ENCODE results near the gene GNAZ.

GNAZ gene

GRCh38 chr22:23126165-23127054, 56.1 kb downstream of the GNAZ start:
- DNase-seq (ENCODE audit: extremely low read depth, low read depth) = no peak
- TF ChIP-seq CTCF (IDR thresholded peaks at IDR 0.05; ENCODE audit: low read depth, low read length, missing control alignments) = no peak
- H3K4me3 ChIP-seq (replicated peaks; ENCODE audit: low read depth, low read length) = no peak overlapping the region

- no peak overlapping the region for H3K4me3 ChIP-seq (replicated peaks; ENCODE audit: low read depth, low read length)
- DNase-seq (ENCODE audit: extremely low read depth, low read depth) = no peak
- no peak for TF ChIP-seq CTCF (IDR thresholded peaks at IDR 0.05; ENCODE audit: low read depth, low read length, missing control alignments)
Measured at GRCh38 chr22:23127055-23127756, 56.9 kb downstream of the GNAZ start.

- TF ChIP-seq CTCF (IDR thresholded peaks at IDR 0.05; ENCODE audit: low read depth, low read length, missing control alignments) = no peak
- no peak for DNase-seq (ENCODE audit: extremely low read depth, low read depth)
- H3K4me3 ChIP-seq (replicated peaks; ENCODE audit: low read depth, low read length) = no peak overlapping the region
Measured at GRCh38 chr22:23127788-23128187, 57.5 kb downstream of the GNAZ start.

- TF ChIP-seq CTCF (IDR thresholded peaks at IDR 0.05; ENCODE audit: low read depth, low read length, missing control alignments) = peak; percentile 74
- H3K4me3 ChIP-seq (replicated peaks; ENCODE audit: low read depth, low read length) = no peak overlapping the region
- peak; percentile 40 for DNase-seq (ENCODE audit: extremely low read depth, low read depth)
Measured at GRCh38 chr22:23128269-23129108, 58.2 kb downstream of the GNAZ start.

- no peak overlapping the region for H3K4me3 ChIP-seq (replicated peaks; ENCODE audit: low read depth, low read length)
- TF ChIP-seq CTCF (IDR thresholded peaks at IDR 0.05; ENCODE audit: low read depth, low read length, missing control alignments) = no peak
- DNase-seq (ENCODE audit: extremely low read depth, low read depth) = no peak
Measured at GRCh38 chr22:23129149-23129548, 58.8 kb downstream of the GNAZ start.

GRCh38 chr22:23130697-23131096, 60.4 kb downstream of the GNAZ start:
- no peak overlapping the region for H3K4me3 ChIP-seq (replicated peaks; ENCODE audit: low read depth, low read length)
- TF ChIP-seq CTCF (IDR thresholded peaks at IDR 0.05; ENCODE audit: low read depth, low read length, missing control alignments) = no peak
- DNase-seq (ENCODE audit: extremely low read depth, low read depth) = no peak
